ENCODE data around the gene ABCB6.

The ABCB6 gene

DNA sequence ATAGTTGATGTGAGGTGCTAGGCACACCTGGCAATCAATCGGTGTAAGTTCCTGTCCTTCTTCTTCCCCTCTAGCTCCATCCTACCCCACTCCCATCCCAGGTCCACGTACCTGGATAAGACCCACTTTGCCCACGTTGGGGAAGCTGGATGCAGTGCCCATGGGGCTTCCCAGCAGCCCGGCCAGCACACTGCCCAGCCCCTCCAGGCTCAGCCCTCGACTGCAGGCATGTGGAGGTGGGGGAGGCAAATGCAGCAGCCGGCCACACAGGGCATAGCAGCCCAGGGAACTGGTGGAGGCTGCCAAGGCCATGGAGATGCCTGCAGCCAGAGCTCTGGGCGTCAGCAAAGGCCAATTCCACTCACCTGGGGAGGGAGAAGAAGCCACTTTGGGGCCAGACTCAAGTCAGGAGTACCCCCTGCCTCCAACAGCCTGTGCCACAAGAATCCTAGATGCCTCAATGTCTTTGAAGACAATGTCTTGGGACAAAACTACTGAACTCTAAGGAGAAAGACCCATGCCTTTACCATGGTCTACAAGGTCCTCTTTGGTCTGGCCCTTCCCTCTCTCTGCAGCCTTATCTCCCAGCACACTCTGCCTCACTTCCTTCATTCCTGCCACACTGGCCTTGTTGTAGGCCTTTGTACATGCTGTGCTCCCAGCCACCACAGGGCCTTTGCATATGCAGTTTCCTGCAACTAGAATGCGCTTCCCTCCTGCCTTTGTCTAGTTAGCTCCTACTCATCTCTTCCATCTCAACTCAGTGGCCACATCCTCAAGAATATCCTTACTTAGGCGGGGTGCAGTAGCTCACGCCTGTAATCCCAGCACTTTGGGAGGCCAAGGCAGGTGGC, 53.5 kb downstream of the ABCB6 start:
- DNase-seq = no peak

- no peak for DNase-seq
Measured at GRCh38 chr2:219163156-219163555, 55.6 kb downstream of the ABCB6 start.

- DNase-seq = no peak
Measured at GRCh38 chr2:219161097-219161496, 57.7 kb downstream of the ABCB6 start.

- DNase-seq = peak; percentile 82 to 88 (median 86)
Measured at GRCh38 chr2:219160186-219161017, 58.4 kb downstream of the ABCB6 start, which contains the start of gene NHEJ1. NHEJ1 (minus strand) TSS chr2:219160815; CDS start chr2:219158362, 2,453 bp downstream.
